Kidney epithelial cell (primary cell): Measurements from ENCODE around the gene A1BG. TPM values are rescaled to one million over a fixed set of nuclear protein-coding genes. Genes with fewer than 3 reads are reported as not detected.

Source experiments
- DNase-seq: peaks from one replicate; pipeline ENCODE4 v3.0.0-alpha.2; 2010; ENCODE audit warnings: low read depth
- H3K27me3 ChIP-seq: 2 replicates; pipeline ENCODE4 v1.6.0; 2011; ENCODE audit warnings: low read length; ENCODE audit not compliant: control insufficient read depth, insufficient read depth
- H3K36me3 ChIP-seq: 2 replicates; pipeline ENCODE4 v1.5.1; 2011; ENCODE audit warnings: low read length; ENCODE audit not compliant: control insufficient read depth, insufficient read depth
- H3K4me3 ChIP-seq: 2 replicates; pipeline ENCODE4 v1.5.1; 2011; ENCODE audit warnings: low read depth, mild to moderate bottlenecking, control low read depth, low read length
- CTCF ChIP-seq: IDR thresholded peaks from 2 replicates; pipeline ENCODE4 v1.5.1; 2011; ENCODE audit warnings: mild to moderate bottlenecking, moderate library complexity, low read length, control low read depth, inconsistent platforms; ENCODE audit not compliant: insufficient read depth, poor library complexity, severe bottlenecking
- total RNA-seq: library from RNA; depleted of rRNA; stranded (reverse); fragments of >200 nt; gene quantifications from 2 replicates; pipeline ENCODE4 v1.2.3, GENCODE V29; 2015

Gene A1BG
- total RNA-seq = 6.7 and 8.1 TPM in 2 replicates

GRCh38 chr19:58352760-58353671 is at the start of gene A1BG:
Gene A1BG (minus strand): TSS chr19:58353492. CDS start chr19:58353437, 55 bp downstream.
- no peak within 1 kb of the TSS for H3K4me3 ChIP-seq

GRCh38 chr19:58401840-58402421 is 48.6 kb upstream of the A1BG start:
- no peak for TF ChIP-seq CTCF
- peak overlapping the region; percentile 85 for H3K4me3 ChIP-seq
- no peaks in the 10 kb centered on the region for H3K36me3 ChIP-seq
- peaks cover 8% of the 10 kb centered on the region for H3K27me3 ChIP-seq
- no peak for DNase-seq

More at GRCh38 chr19:58352760-58353671, at the start of gene A1BG:
- DNase-seq = no peak
- Histone ChIP-seq H3K36me3 (no peaks in the 10 kb centered on the region), H3K27me3 (peaks cover 66% of the 10 kb centered on the region)
- no peak for TF ChIP-seq CTCF

GRCh38 chr19:58400916-58401839 is 47.9 kb upstream of the A1BG start:
- H3K36me3 ChIP-seq = no peaks in the 10 kb centered on the region
- DNase-seq = peak; percentile 93
- peaks cover 13% of the 10 kb centered on the region for H3K27me3 ChIP-seq
- peak; percentile 3 for TF ChIP-seq CTCF
- peak overlapping the region; percentile 85 for H3K4me3 ChIP-seq

- Histone ChIP-seq H3K4me3 (peak overlapping the region; percentile 60), H3K36me3 (no peaks in the 10 kb centered on the region), H3K27me3 (peaks cover 20% of the 10 kb centered on the region)
- TF ChIP-seq CTCF = no peak
- no peak for DNase-seq
Observed at GRCh38 chr19:58400316-58400915, 47.1 kb upstream of the A1BG start.

GRCh38 chr19:58399903-58400302 is 46.6 kb upstream of the A1BG start:
- H3K4me3 ChIP-seq = no peak overlapping the region
- H3K27me3 ChIP-seq = peaks cover 22% of the 10 kb centered on the region
- H3K36me3 ChIP-seq = peaks cover under 1% of the 10 kb centered on the region
- DNase-seq = no peak
- TF ChIP-seq CTCF = no peak
